WI38 (cell line): ENCODE results near the gene LCP2.
"Not testable (repeated sequence)": the region's sequence is repeated elsewhere in the genome, so short reads cannot be mapped to it uniquely, and the experiment has no call there.

ENCODE experiments used
- H3K4me3 ChIP-seq: 2 replicates; pipeline ENCODE4 v1.5.1; 2011; ENCODE audit warnings: low read depth, mild to moderate bottlenecking, control low read depth, low read length
- TF ChIP-seq, protein P1 (sequence below): IDR thresholded peaks from 2 replicates; pipeline ENCODE4 v1.5.1; 2012; ENCODE audit warnings: low read depth, mild to moderate bottlenecking, control low read depth, low read length

LCP2 gene

DNA sequence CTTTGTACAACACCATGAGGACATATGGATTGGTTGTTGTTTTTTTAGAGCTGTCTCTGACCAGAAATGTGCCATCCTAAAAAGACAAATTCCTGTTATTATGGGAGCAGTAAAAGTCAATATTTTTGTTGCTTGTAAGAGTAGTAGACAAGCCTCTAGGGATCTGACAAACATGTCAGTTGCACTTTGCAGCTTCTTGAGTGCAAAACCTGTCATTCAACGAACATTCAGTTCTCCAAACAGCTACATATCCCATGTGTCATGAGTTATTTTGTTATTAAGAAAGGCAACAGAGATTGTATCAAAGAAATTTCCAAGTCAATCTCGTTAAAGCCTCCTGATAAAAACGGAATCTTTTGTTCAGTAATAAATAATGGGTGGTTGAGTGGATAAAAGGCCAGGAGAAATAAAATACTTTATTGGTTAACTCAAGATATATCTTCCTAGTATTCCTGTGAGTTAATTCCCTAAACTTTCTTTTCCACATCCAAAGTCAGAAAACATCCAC, 46.7 kb downstream of the LCP2 start:
- TF ChIP-seq, protein P1, sequence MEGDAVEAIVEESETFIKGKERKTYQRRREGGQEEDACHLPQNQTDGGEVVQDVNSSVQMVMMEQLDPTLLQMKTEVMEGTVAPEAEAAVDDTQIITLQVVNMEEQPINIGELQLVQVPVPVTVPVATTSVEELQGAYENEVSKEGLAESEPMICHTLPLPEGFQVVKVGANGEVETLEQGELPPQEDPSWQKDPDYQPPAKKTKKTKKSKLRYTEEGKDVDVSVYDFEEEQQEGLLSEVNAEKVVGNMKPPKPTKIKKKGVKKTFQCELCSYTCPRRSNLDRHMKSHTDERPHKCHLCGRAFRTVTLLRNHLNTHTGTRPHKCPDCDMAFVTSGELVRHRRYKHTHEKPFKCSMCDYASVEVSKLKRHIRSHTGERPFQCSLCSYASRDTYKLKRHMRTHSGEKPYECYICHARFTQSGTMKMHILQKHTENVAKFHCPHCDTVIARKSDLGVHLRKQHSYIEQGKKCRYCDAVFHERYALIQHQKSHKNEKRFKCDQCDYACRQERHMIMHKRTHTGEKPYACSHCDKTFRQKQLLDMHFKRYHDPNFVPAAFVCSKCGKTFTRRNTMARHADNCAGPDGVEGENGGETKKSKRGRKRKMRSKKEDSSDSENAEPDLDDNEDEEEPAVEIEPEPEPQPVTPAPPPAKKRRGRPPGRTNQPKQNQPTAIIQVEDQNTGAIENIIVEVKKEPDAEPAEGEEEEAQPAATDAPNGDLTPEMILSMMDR: no peak

DNA sequence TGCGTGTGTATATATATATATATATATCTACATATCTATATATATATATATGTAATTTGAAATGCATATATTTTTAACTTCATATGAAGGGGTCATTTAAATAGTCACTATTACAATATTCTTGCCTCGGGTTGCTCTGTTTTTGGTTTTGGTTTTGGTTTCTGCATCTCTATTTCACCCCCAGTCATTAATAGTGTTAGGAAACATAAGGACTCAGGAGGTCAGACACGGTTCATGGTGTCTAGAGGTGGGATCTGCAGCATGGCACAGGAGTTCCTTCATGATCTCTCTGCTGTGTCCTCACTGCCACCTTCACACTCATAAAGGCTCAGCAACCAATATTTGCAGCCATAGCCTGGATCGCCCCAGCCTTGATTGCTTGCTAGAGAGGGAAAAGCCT, 48.2 kb downstream of the LCP2 start:
- TF ChIP-seq, protein P1: no peak
- no peak overlapping the region for H3K4me3 ChIP-seq

More for the DNA sequence above, 46.7 kb downstream of the LCP2 start:
- no peak overlapping the region for H3K4me3 ChIP-seq

DNA sequence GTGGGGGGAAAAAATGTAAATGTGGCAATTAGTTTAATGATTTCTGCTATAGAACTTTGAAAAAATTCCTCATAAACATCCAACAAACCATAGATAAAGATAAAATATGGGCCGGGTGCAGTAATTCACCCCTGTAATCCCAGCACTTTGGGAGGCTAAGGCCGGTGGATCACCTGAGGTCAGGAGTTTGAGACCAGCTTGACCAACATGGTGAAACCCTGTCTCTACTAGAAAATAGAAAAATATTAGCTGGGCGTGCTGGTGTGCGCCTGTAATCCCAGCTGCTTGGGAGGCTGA, 48.7 kb downstream of the LCP2 start:
- not testable (repeated sequence) for H3K4me3 ChIP-seq

DNA sequence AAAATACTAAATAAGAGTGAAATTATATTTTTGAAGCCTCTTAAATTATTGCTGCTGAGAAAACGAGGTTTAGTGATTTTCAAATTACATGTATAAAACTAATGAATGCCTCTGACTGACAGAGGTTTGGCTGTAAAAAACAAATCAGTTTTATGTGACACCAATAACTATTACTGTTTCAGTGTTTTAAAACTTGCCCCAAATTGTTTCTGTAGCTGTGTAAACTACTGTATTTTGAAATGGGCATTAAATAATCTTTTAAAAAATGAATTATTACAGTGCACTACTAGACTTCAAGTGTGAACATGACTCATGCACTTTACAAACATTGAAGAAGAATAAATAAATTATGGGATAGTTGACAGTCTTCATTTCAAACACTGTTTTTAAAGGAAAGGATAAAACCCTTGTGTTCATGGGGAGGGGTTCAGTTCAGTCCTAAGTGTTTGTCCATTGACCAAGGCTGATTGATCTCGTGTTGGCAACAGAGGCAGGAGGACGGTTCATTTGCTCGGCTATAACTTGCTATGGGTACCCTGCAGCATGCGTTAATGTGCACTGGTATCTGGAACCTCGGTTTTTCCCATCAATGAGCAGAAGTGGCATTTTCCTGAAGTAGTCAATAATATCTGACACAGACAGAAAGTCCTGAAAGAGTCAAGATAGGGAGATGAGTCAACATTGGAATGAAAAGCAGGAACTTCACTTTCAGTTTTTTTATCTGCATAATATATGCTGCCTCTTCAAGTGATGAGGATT, 49.2 kb downstream of the LCP2 start:
- TF ChIP-seq, protein P1: no peak
- no peak overlapping the region for H3K4me3 ChIP-seq

DNA sequence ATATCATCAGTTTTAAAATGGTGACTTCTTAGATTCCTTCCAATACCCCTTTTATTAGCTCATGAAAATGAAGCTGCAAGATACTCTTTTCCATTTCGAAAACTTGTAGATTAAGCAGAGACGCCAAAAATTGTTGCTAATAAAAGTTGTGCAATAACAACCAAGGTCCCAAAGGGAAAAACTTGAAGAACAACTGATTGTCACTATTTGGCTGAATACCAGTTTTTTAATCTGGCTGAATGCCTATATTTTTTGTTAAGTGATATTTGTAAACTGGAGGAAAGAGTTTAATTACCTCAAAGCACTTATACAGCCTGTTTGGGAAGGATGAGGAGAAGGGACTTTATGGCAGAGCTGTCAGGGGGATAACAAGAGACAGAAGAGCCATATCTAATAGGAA, 50.2 kb downstream of the LCP2 start:
- H3K4me3 ChIP-seq: no peak overlapping the region
- TF ChIP-seq, protein P1: no peak

DNA sequence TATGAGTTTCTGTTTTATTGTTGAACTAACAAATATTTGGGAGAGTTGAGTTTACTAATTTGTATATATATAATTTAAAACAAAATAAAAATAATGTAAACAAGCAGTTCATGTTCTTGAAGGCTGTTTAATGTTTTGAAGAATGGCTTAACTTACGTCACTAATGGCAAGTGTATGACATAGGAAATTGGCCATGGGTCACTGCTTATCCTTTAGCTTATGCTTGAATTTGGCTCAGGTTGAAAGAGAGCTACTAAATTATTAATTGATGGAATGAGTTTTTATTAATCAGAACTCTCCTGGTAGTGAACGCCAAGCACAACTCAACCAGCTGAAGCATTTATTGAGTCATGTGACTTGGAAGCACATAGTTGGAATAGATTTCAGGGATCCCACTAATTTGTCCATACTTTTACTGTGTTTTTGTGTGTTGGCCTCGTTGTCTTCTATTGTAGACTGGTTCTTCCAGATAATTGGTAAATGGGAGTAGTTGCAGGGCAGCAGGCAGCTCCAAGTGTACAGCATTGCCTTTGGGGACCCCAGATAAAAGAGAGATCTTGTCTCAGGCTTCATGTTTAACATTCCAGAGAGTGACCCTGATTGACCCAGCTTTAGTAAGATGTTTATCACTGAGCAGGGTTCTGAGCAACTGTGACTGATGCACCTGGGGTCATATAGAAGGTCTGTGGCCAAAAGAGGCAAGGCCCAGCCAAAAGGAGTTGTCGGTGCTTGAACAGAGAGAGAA, 51.3 kb downstream of the LCP2 start:
- no peak overlapping the region for H3K4me3 ChIP-seq
- TF ChIP-seq, protein P1: no peak

DNA sequence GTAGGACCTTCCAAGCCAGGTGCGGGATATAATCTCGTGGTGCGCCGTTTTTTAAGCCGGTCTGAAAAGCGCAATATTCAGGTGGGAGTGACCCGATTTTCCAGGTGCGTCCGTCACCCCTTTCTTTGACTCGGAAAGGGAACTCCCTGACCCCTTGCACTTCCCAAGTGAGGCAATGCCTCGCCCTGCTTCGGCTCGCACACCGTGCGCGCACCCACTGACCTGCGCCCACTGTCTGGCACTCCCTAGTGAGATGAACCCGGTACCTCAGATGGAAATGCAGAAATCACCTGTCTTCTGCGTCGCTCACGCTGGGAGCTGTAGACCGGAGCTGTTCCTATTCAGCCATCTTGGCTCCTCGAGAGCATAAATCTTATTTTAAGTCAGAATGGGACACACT, 52.1 kb downstream of the LCP2 start:
- not testable (repeated sequence) for H3K4me3 ChIP-seq

DNA sequence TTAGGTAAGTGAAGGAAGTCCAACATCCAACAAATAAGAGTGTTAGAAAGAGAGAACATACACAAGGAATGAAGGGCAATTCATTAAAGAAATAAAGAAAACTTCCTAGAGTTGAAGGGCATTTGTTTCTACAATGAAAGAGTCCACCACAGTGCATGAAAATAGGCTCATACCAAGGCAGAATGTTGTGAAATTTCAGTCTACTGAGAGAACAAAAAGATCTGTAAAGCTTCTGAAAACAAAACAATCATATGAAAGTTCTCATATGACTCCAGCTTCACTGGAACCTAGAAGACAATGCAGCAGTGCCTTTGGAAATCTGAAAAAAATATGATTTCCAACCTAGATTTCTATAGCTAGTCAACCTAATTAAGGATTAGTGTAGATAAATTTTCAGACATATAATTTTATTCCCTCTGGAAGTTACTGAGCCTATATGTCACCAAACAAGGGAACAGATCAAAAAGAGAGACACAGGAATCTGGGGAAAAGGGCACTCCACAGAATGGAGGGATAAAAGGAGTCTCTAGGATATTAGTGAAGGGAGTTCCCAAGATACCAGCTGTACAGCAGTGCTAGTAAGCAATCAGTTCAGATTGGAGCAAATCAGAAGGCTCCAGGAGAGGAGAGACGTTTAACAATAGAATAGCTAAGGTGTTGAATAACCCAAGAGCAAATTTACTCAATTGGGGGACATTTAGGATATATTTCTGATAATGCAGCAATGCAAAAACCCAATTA, 59.0 kb downstream of the LCP2 start:
- H3K4me3 ChIP-seq: no peak overlapping the region
- TF ChIP-seq, protein P1: no peak
